ENCODE measurements around the gene KLHL29.
A peak's percentile ranks its signal among the peaks of the same experiment; 100 is the strongest.

The KLHL29 gene

GRCh38 chr2:23480957-23481797 lies 96.2 kb downstream of the KLHL29 start:
- WGBS (ENCODE audit: extremely low coverage, insufficient coverage, insufficient read length), result no CpG with 5 or more reads among the region's 17 CpGs
- H3K9me3 ChIP-seq (ENCODE audit: insufficient read depth, low read depth, low read length), result no peaks in the 10 kb centered on the region
- no peak overlapping the region for H2AK5ac ChIP-seq (ENCODE audit: low read length)
- H3K27me3 ChIP-seq (ENCODE audit: insufficient read depth, low read length), result no peaks in the 10 kb centered on the region
- peak overlapping the region; percentile 33 for H3K14ac ChIP-seq (ENCODE audit: low read length)
- DNase-seq, result peak; percentile 86 to 96
- peaks cover 29 to 43% of the 10 kb centered on the region in 2 experiments for H3K4me1 ChIP-seq (ENCODE audit: control insufficient read depth in 1 of 2, insufficient read depth in 2 of 2, low read length in 2 of 2)
- H3K18ac ChIP-seq (ENCODE audit: low read length), result no peak overlapping the region
- no peak overlapping the region for H3K9ac ChIP-seq (ENCODE audit: low read length)
- peak overlapping the region; percentile 53 for H2BK12ac ChIP-seq (ENCODE audit: low read length)
- H2AFZ ChIP-seq (ENCODE audit: insufficient read depth, low read length, poor library complexity), result no peak overlapping the region
- H4K91ac ChIP-seq (ENCODE audit: low read depth, low read length), result peak overlapping the region; percentile 50
- no peaks in the 10 kb centered on the region for H3K79me2 ChIP-seq (ENCODE audit: control insufficient read depth, insufficient read depth, low read length, poor library complexity)
- no peak overlapping the region for H3K4ac ChIP-seq (ENCODE audit: low read depth, low read length)
- no peak overlapping the region for H3K23ac ChIP-seq (ENCODE audit: low read length)
- no peak overlapping the region for H4K8ac ChIP-seq (ENCODE audit: low read depth, low read length)
- no peaks in the 10 kb centered on the region for H3K36me3 ChIP-seq (ENCODE audit: control insufficient read depth in 1 of 2, insufficient read depth in 2 of 2, low read length in 2 of 2)
- H2BK120ac ChIP-seq (ENCODE audit: insufficient read depth, low read length, poor library complexity), result peak overlapping the region; percentile 61
- H3K79me1 ChIP-seq (ENCODE audit: low read length), result peaks cover 18% of the 10 kb centered on the region
- no peak overlapping the region for H4K12ac ChIP-seq (ENCODE audit: low read depth, low read length)
- peak overlapping the region; percentile 60 for H2BK5ac ChIP-seq (ENCODE audit: low read depth, low read length, poor library complexity)
- H3K27ac ChIP-seq (ENCODE audit: low read depth, low read length), result peak overlapping the region; percentile 76
- no peak overlapping the region for H3K4me3 ChIP-seq (ENCODE audit: low read depth, low read length)
- peak overlapping the region; percentile 47 for H3K4me2 ChIP-seq (ENCODE audit: low read length)

DNA sequence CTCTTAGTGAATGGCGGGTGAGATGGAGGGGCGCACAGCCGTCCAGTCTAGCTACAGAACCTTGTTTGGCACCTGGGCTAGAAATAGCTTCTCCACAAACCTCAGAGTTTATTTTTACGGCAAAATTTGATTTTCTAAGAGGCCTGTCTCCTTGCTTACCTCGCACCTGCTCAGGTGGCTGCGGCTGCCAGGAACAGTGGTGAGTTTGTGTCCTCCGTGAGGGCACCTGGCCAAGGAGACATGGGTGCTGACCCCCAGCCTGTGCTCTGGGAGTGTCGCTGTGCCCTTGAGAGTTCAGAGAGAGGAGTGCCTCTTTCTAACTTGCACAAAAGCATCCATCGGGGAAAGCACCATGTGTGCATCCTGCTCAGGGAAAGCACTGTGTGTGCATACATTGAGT lies 97.2 kb downstream of the KLHL29 start:
- Histone ChIP-seq H3K4ac (ENCODE audit: low read depth, low read length) (peak overlapping the region; percentile 6), H4K8ac (ENCODE audit: low read depth, low read length) (no peak overlapping the region), H3K18ac (ENCODE audit: low read length) (no peak overlapping the region), H2AFZ (ENCODE audit: insufficient read depth, low read length, poor library complexity) (no peak overlapping the region), H3K27ac (ENCODE audit: low read depth, low read length) (no peak overlapping the region), H3K9ac (ENCODE audit: low read length) (no peak overlapping the region), H3K79me1 (ENCODE audit: low read length) (peaks cover 18% of the 10 kb centered on the region), H3K9me3 (ENCODE audit: insufficient read depth, low read depth, low read length) (no peaks in the 10 kb centered on the region), H4K12ac (ENCODE audit: low read depth, low read length) (no peak overlapping the region), H2BK12ac (ENCODE audit: low read length) (peak overlapping the region; percentile 31), H3K79me2 (ENCODE audit: control insufficient read depth, insufficient read depth, low read length, poor library complexity) (no peaks in the 10 kb centered on the region), H3K23ac (ENCODE audit: low read length) (no peak overlapping the region), H3K4me1 (ENCODE audit: control insufficient read depth in 1 of 2, insufficient read depth in 2 of 2, low read length in 2 of 2) (peaks cover 28 to 40% of the 10 kb centered on the region in 2 experiments), H4K91ac (ENCODE audit: low read depth, low read length) (no peak overlapping the region), H3K4me2 (ENCODE audit: low read length) (no peak overlapping the region), H3K36me3 (ENCODE audit: control insufficient read depth in 1 of 2, insufficient read depth in 2 of 2, low read length in 2 of 2) (no peaks in the 10 kb centered on the region), H3K14ac (ENCODE audit: low read length) (no peak overlapping the region), H3K4me3 (ENCODE audit: low read depth, low read length) (no peak overlapping the region), H2AK5ac (ENCODE audit: low read length) (no peak overlapping the region), H2BK5ac (ENCODE audit: low read depth, low read length, poor library complexity) (no peak overlapping the region), H2BK120ac (ENCODE audit: insufficient read depth, low read length, poor library complexity) (peak overlapping the region; percentile 13), H3K27me3 (ENCODE audit: insufficient read depth, low read length) (no peaks in the 10 kb centered on the region)
- WGBS (ENCODE audit: extremely low coverage, insufficient coverage, insufficient read length), result no CpG with 5 or more reads among the region's 9 CpGs
- DNase-seq, result no peak

GRCh38 chr2:23482607-23483006 lies 97.6 kb downstream of the KLHL29 start:
- no peak for DNase-seq
- Histone ChIP-seq H3K4ac (ENCODE audit: low read depth, low read length) (no peak overlapping the region), H2BK5ac (ENCODE audit: low read depth, low read length, poor library complexity) (no peak overlapping the region), H3K18ac (ENCODE audit: low read length) (no peak overlapping the region), H3K4me1 (ENCODE audit: control insufficient read depth in 1 of 2, insufficient read depth in 2 of 2, low read length in 2 of 2) (peaks cover 32 to 40% of the 10 kb centered on the region in 2 experiments), H3K36me3 (ENCODE audit: control insufficient read depth in 1 of 2, insufficient read depth in 2 of 2, low read length in 2 of 2) (no peaks in the 10 kb centered on the region), H3K79me2 (ENCODE audit: control insufficient read depth, insufficient read depth, low read length, poor library complexity) (no peaks in the 10 kb centered on the region), H3K9me3 (ENCODE audit: insufficient read depth, low read depth, low read length) (no peaks in the 10 kb centered on the region), H4K8ac (ENCODE audit: low read depth, low read length) (no peak overlapping the region), H3K79me1 (ENCODE audit: low read length) (peaks cover 18% of the 10 kb centered on the region), H3K27ac (ENCODE audit: low read depth, low read length) (no peak overlapping the region), H3K14ac (ENCODE audit: low read length) (no peak overlapping the region), H3K27me3 (ENCODE audit: insufficient read depth, low read length) (no peaks in the 10 kb centered on the region), H3K4me2 (ENCODE audit: low read length) (no peak overlapping the region), H2AFZ (ENCODE audit: insufficient read depth, low read length, poor library complexity) (no peak overlapping the region), H4K12ac (ENCODE audit: low read depth, low read length) (no peak overlapping the region), H3K23ac (ENCODE audit: low read length) (no peak overlapping the region), H2AK5ac (ENCODE audit: low read length) (no peak overlapping the region), H2BK120ac (ENCODE audit: insufficient read depth, low read length, poor library complexity) (no peak overlapping the region), H4K91ac (ENCODE audit: low read depth, low read length) (no peak overlapping the region), H3K4me3 (ENCODE audit: low read depth, low read length) (no peak overlapping the region), H3K9ac (ENCODE audit: low read length) (no peak overlapping the region), H2BK12ac (ENCODE audit: low read length) (no peak overlapping the region)
- no CpG with 5 or more reads among the region's 6 CpGs for WGBS (ENCODE audit: extremely low coverage, insufficient coverage, insufficient read length)

- Histone ChIP-seq H3K4me2 (ENCODE audit: low read length) (no peak overlapping the region), H2AFZ (ENCODE audit: insufficient read depth, low read length, poor library complexity) (no peak overlapping the region), H3K9ac (ENCODE audit: low read length) (no peak overlapping the region), H4K91ac (ENCODE audit: low read depth, low read length) (no peak overlapping the region), H3K79me2 (ENCODE audit: control insufficient read depth, insufficient read depth, low read length, poor library complexity) (no peaks in the 10 kb centered on the region), H3K4me3 (ENCODE audit: low read depth, low read length) (no peak overlapping the region), H2BK12ac (ENCODE audit: low read length) (peak overlapping the region; percentile 4), H3K9me3 (ENCODE audit: insufficient read depth, low read depth, low read length) (no peaks in the 10 kb centered on the region), H3K4me1 (ENCODE audit: control insufficient read depth in 1 of 2, insufficient read depth in 2 of 2, low read length in 2 of 2) (peaks cover 24 to 36% of the 10 kb centered on the region in 2 experiments), H2AK5ac (ENCODE audit: low read length) (no peak overlapping the region), H3K36me3 (ENCODE audit: control insufficient read depth in 1 of 2, insufficient read depth in 2 of 2, low read length in 2 of 2) (no peaks in the 10 kb centered on the region), H3K23ac (ENCODE audit: low read length) (no peak overlapping the region), H2BK5ac (ENCODE audit: low read depth, low read length, poor library complexity) (no peak overlapping the region), H4K12ac (ENCODE audit: low read depth, low read length) (no peak overlapping the region), H3K4ac (ENCODE audit: low read depth, low read length) (no peak overlapping the region), H3K79me1 (ENCODE audit: low read length) (peaks cover 16% of the 10 kb centered on the region), H3K14ac (ENCODE audit: low read length) (peak overlapping the region; percentile 35), H2BK120ac (ENCODE audit: insufficient read depth, low read length, poor library complexity) (no peak overlapping the region), H3K27ac (ENCODE audit: low read depth, low read length) (no peak overlapping the region), H3K18ac (ENCODE audit: low read length) (no peak overlapping the region), H4K8ac (ENCODE audit: low read depth, low read length) (no peak overlapping the region), H3K27me3 (ENCODE audit: insufficient read depth, low read length) (no peaks in the 10 kb centered on the region)
- DNase-seq, result no peak
- no CpG with 5 or more reads among the region's 5 CpGs for WGBS (ENCODE audit: extremely low coverage, insufficient coverage, insufficient read length)
Observed at GRCh38 chr2:23483791-23484190, 98.8 kb downstream of the KLHL29 start.
